DND-41 (cell line): ENCODE results near the gene LEF1.

Experiments
- CTCF ChIP-seq: IDR thresholded peaks from 2 replicates; pipeline ENCODE4 v1.5.1; 2012; ENCODE audit warnings: borderline replicate concordance, low read length, moderate library complexity, mild to moderate bottlenecking; ENCODE audit not compliant: poor library complexity, severe bottlenecking; ENCODE audit errors: extremely low read depth
- EZH2 ChIP-seq: IDR thresholded peaks from 3 replicates; pipeline ENCODE4 v1.6.1; 2012; ENCODE audit warnings: borderline replicate concordance, low read depth, mild to moderate bottlenecking, moderate library complexity, low read length, inconsistent platforms; ENCODE audit not compliant: severe bottlenecking

- TF ChIP-seq CTCF, result no peak
- no peak for TF ChIP-seq EZH2
Measured at GRCh38 chr4:108049406-108049805, 119.3 kb downstream of the LEF1 start.
